Lower leg skin (tissue), 4 donors: ENCODE results near the gene BPHL. TPM values are rescaled to one million over a fixed set of nuclear protein-coding genes. Genes with fewer than 3 reads are reported as not detected.
"Not testable (repeated sequence)": the region's sequence is repeated elsewhere in the genome, so short reads cannot be mapped to it uniquely, and the experiment has no call there.

Experiments
- DNase-seq, 2 donors: peaks; one replicate each; pipeline ENCODE4 v3.0.0-alpha.2; 2019; ENCODE audit warnings: low spot score in 2 of 2
- H3K4me3 ChIP-seq: fragments of 200-600 bp; sonication (generic); 2 replicates; pipeline ENCODE4 v1.5.1; 2017; ENCODE audit warnings: mild to moderate bottlenecking, low read depth; ENCODE audit not compliant: poor library complexity, severe bottlenecking
- POLR2A ChIP-seq, 2 donors: fragments of 450-650 bp; IDR thresholded peaks; one replicate each; pipeline ENCODE4 v1.6.1; 2016 to 2017; ENCODE audit warnings: antibody characterized with exemption in 2 of 2, mild to moderate bottlenecking in 1 of 2, moderate library complexity in 1 of 2
- WGBS, 2 donors: methylation state at CpG; one replicate each; pipeline ENCODE4 v1.1.5; 2018; 5-methylcytosine and 5-hydroxymethylcytosine counted together
- intact Hi-C: fragments of 100-400 bp; cut with DNase I; formaldehyde crosslinking; loops from one replicate; pipeline ENCODE4 v1.15.0; 2023; ENCODE audit warnings: low total_unique reads
- total RNA-seq, 4 donors: library from RNA; depleted of rRNA; stranded (reverse); fragments of >200 nt; gene quantifications; one replicate each; pipeline ENCODE4 v1.1.0, GENCODE V29; 2016
- TF ChIP-seq, protein P1 (sequence below), 3 donors: fragments of 450-650 bp; IDR thresholded peaks; one replicate each; pipeline ENCODE4 v1.5.1; 2016; ENCODE audit warnings: antibody characterized with exemption in 3 of 3, mild to moderate bottlenecking in 3 of 3, moderate library complexity in 2 of 3

BPHL gene
- total RNA-seq, 4 donors from 2014 or later = 14.9 to 30.4 (median 23.3) TPM

DNA sequence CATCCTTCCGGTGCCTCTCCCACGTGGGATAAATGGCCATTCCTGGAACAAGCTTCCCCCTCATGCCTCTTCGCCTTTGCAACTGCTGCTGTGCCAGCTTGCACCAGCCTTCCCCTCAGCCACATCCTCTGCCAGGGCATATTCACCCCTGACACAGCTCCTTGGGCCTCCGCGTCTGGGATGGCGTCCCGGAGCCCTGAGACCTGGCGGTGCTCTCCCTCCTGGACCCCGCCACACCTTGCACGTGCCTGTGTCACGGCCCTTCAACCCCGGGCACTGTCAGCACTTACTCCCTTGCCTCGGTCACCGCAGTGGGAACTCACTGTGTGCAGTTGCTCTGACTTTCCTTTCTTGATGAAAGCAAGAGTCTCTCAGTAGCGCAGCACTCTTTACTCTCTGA, 13.2 kb downstream of the BPHL start:
- WGBS, 2 donors = 96 to 97% methylated on average over 15 of the region's 15 CpGs
- no peak for TF ChIP-seq POLR2A (IDR thresholded peaks at IDR 0.05)
- TF ChIP-seq, protein P1, sequence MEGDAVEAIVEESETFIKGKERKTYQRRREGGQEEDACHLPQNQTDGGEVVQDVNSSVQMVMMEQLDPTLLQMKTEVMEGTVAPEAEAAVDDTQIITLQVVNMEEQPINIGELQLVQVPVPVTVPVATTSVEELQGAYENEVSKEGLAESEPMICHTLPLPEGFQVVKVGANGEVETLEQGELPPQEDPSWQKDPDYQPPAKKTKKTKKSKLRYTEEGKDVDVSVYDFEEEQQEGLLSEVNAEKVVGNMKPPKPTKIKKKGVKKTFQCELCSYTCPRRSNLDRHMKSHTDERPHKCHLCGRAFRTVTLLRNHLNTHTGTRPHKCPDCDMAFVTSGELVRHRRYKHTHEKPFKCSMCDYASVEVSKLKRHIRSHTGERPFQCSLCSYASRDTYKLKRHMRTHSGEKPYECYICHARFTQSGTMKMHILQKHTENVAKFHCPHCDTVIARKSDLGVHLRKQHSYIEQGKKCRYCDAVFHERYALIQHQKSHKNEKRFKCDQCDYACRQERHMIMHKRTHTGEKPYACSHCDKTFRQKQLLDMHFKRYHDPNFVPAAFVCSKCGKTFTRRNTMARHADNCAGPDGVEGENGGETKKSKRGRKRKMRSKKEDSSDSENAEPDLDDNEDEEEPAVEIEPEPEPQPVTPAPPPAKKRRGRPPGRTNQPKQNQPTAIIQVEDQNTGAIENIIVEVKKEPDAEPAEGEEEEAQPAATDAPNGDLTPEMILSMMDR (IDR thresholded peaks at IDR 0.05) = no peak
- intact Hi-C loops = loop anchor here (10.0 kb wide), 1 partner anchor 103 kb away; no protein-coding TSS in a partner anchor
- H3K4me3 ChIP-seq = no peak overlapping the region
- no peak for DNase-seq

DNA sequence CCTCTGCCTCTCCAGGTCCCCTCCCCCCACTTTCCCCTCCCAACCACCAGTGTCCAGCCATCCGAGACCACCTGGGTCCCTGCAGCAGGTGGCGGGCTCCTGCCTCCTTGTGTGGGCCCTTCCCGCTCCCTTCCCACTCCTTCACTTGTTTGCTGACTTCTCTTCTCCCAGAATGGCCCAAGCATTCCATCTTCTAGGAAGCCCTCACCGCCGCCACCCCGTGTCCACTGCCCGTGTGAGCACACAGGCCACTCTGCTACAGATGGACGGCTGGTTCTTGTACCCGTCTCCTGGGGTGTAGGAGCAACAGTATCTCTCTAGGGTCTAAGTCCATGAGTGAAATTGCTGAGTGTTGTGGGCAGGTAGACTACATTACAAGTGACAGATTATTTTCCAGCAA, 15.0 kb downstream of the BPHL start:
- TF ChIP-seq POLR2A (IDR thresholded peaks at IDR 0.05) = no peak
- TF ChIP-seq, protein P1 (IDR thresholded peaks at IDR 0.05) = no peak
- intact Hi-C loops = loop anchor here (10.0 kb wide), 1 partner anchor 101 kb away; no protein-coding TSS in a partner anchor
- no peak for DNase-seq
- H3K4me3 ChIP-seq = no peak overlapping the region
- 95 to 97% methylated on average over 9 of the region's 9 CpGs for WGBS, 2 donors

DNA sequence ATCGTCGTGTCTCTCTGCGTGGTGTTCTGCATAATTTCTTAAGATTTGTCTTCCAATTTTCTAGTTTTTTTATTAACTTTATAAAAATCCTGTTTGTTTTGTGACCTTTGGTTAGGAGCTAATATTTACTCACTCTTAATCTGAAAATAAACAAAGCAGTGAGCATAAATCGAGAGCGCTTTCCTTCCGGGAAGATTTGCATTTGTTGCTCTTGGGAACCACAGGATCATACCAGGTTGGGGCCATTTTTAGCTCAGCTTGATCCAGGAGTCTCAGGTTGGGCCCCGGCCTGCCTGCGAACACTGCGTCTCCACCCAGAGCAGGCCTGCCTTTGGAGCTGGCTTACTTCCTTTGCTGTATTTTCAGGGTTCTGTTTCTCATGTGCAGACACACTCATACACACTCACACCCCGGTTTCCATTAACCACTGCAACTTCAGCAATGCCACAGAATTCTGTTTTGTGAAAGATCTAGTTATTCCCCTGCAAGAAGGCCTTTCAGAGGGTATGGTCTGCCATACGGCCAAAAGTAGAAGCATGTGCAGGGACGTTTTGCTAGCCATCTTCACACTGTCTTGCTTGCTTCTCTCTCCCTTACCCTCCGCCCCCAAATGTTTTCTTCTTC, 17.3 kb downstream of the BPHL start:
- TF ChIP-seq, protein P1 (IDR thresholded peaks at IDR 0.05) = no peak
- no peak for TF ChIP-seq POLR2A (IDR thresholded peaks at IDR 0.05)
- intact Hi-C loops = loop anchor here (10.0 kb wide), 1 partner anchor 99 kb away; no protein-coding TSS in a partner anchor
- WGBS, 2 donors = 91 to 93% methylated on average over 13 of the region's 13 CpGs

DNA sequence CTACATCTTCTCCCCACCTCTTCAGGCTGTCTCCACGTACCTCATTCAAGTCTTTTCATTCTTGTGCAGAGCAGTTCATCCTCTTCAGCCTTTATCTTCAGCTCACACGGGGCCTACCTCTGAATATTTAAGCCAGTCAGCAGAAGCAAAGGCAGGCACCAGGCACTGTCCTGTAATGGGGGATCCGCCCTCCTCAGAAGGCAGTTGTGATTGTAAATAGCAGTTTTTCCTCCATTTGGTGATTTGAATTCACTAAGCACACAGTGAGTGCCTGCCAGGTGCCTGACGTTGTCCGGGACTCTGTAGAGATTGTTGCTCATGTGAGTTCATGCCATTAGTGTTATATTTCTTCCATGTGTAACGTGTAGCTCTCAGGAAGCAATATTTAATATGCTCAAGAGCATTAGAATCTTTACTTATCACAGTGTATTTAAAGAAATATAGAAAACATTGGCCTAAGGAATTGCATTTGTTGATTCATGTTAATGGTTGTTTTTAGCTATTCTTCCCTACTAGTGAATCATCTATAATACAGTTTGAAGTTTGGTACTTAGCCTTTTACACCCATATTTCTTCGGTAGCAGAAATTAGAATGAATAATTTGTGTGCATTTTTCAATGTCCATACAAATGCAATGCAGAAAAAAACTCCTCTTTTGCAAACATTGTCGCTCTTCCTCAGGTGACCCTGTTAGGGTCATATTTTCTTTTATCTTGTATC, 17.9 kb downstream of the BPHL start:
- intact Hi-C loops = loop anchor here (10.0 kb wide), 1 partner anchor 98 kb away; no protein-coding TSS in a partner anchor
- no peak for DNase-seq
- H3K4me3 ChIP-seq = no peak overlapping the region
- TF ChIP-seq, protein P1 (IDR thresholded peaks at IDR 0.05) = no peak
- TF ChIP-seq POLR2A (IDR thresholded peaks at IDR 0.05) = no peak
- WGBS, 2 donors = 87 to 93% methylated on average over 8 of the region's 8 CpGs

More for the DNA sequence above, 17.3 kb downstream of the BPHL start:
- DNase-seq = no peak
- no peak overlapping the region for H3K4me3 ChIP-seq

DNA sequence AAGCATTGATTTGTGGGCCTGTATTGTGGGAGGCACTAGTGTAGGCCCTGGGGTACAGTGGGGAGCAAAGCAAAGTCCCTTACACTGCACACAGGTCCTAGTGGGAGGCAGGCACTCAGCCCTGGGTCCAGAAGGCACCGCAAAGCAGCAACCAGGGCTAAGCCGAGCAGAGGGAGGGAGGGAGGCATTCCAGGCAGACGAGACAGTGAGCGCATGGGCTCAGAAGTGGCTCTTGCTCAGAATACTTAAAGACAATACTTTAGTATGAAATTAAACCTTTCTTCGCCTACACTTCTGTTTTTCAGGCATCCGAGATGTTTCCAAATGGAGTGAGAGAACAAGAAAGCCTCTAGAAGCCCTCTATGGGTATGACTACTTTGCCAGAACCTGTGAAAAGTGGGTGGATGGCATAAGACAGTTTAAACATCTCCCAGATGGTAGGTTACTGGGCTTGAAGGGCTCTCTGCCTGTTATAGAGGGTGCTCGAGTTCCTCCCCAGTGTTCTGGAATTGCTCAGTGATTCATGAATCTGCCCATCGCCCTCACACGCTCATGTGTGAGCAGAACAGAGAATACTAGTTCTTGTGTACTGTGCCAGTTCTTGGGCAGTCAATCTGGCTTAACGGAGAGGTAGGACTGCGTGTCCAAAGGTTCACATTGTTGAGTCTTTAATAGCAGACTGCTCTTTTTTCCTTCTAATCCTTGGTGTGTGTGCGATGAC, 18.7 kb downstream of the BPHL start:
- 94% methylated on average over 12 of the region's 12 CpGs for WGBS, 2 donors
- TF ChIP-seq, protein P1 (IDR thresholded peaks at IDR 0.05) = no peak
- TF ChIP-seq POLR2A (IDR thresholded peaks at IDR 0.05) = no peak
- intact Hi-C loops = loop anchor here (10.0 kb wide), 1 partner anchor 98 kb away; no protein-coding TSS in a partner anchor
- DNase-seq = no peak
- H3K4me3 ChIP-seq = no peak overlapping the region

DNA sequence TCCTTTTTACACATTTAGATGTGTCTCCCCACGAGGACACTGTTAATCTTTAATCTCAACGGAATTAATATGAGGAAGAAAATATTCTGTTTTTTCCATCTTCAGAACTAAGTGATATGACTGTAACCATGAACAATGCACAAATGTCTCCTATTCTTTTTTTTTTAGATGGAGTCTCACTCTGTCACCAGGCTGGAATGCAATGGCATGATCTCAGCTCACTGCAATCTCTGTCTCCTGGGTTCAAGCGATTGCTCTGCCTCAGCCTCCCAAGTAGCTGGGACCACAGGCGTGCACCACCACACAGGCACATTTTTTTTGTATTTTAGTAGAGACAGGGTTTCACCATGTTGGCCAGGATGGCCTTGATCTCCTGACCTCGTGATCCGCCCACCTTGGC, 19.4 kb downstream of the BPHL start:
- intact Hi-C loops = loop anchor here (10.0 kb wide), 1 partner anchor 97 kb away; no protein-coding TSS in a partner anchor
- WGBS, 2 donors = 85 to 94% methylated on average over 6 of the region's 6 CpGs
- DNase-seq, H3K4me3 ChIP-seq: not testable (repeated sequence)
